GM12878 (cell line): ENCODE results near the gene KIF26A. TPM values are rescaled to one million over a fixed set of nuclear protein-coding genes. Genes with fewer than 3 reads are reported as not detected.

Experiments used
- ATAC-seq: fragments of 200-7000 bp; cut with Tn5 transposase; 3 replicates; pipeline ENCODE4 v1.9.1; 2020; ENCODE audit warnings: mild to moderate bottlenecking, moderate library complexity
- BruUV-seq: library from RNA; stranded (reverse); fragments of 400-500 nt; replicated peaks from 2 replicates; lab custom pipeline; 2021; lab: Mats Ljungman, UMichigan
- CTCF ChIA-PET: fragments of 300-600 bp; sonication (Branson Sonifier 250); formaldehyde crosslinking; extraction: SDS; loops from one replicate; lab custom pipeline; 2021; ENCODE audit warnings: inconsistent platforms; lab: Yijun Ruan, JAX
- POLR2A ChIA-PET: fragments of 350-600 bp; formaldehyde crosslinking; extraction: SDS; loops from one replicate; lab custom pipeline; 2021; ENCODE audit warnings: inconsistent platforms; lab: Charles Lee
- RAD21 ChIA-PET: fragments of 300-600 bp; sonication (Branson Sonifier 250); formaldehyde crosslinking; loops from one replicate; lab custom pipeline; 2023; ENCODE audit warnings: antibody characterized with exemption; ENCODE audit not compliant: unreplicated experiment; lab: Charles Lee
- SMC1A ChIA-PET: fragments of 300-600 bp; sonication (Branson Sonifier 250); formaldehyde crosslinking; loops from one replicate; lab custom pipeline; 2023; ENCODE audit not compliant: unreplicated experiment, uncharacterized antibody; lab: Charles Lee
- DNase-seq: peaks from one replicate; pipeline ENCODE4 v3.0.0-alpha.2; 2011; ENCODE audit warnings: low read depth, low spot score
- FAIRE-seq: peaks from 3 replicates; lab custom pipeline; 2011; peaks lifted over from hg19 to GRCh38; lab: Jason Lieb, UNC
- H2AFZ ChIP-seq: 2 replicates; pipeline ENCODE4 v1.6.0; 2011; ENCODE audit warnings: low read depth, low read length, control low read depth; ENCODE audit not compliant: control insufficient read depth
- H3K27ac ChIP-seq: 2 replicates; pipeline ENCODE4 v1.5.1; 2011; ENCODE audit warnings: control low read depth; ENCODE audit not compliant: control insufficient read depth, insufficient read depth
- H3K27me3 ChIP-seq, 2 experiments: replicated peaks in 1 of 2; 2 replicates each; pipeline versions ENCODE4 v1.6.0 to v1.6.1; 2011; ENCODE audit warnings: low read length in 1 of 2; ENCODE audit not compliant: control insufficient read depth in 2 of 2, insufficient read depth in 2 of 2
- H3K36me3 ChIP-seq, 2 experiments: 2 replicates each; pipeline ENCODE4 v1.5.1; 2011; ENCODE audit warnings: low read length in 1 of 2; ENCODE audit not compliant: control insufficient read depth in 2 of 2, insufficient read depth in 2 of 2
- H3K4me1 ChIP-seq: 2 replicates; pipeline ENCODE4 v1.6.1; 2011; ENCODE audit warnings: mild to moderate bottlenecking, low read length, moderate library complexity, mixed read lengths; ENCODE audit not compliant: control insufficient read depth, insufficient read depth
- H3K4me2 ChIP-seq: 2 replicates; pipeline ENCODE4 v1.6.0; 2011; ENCODE audit warnings: control low read depth; ENCODE audit not compliant: control insufficient read depth, insufficient read depth
- H3K4me3 ChIP-seq: fragments of 200-600 bp; sonication (generic); 2 replicates; pipeline ENCODE4 v1.5.1; 2016
- H3K79me2 ChIP-seq: 2 replicates; pipeline ENCODE4 v1.6.0; 2011; ENCODE audit warnings: low read length; ENCODE audit not compliant: control insufficient read depth, insufficient read depth
- H3K9ac ChIP-seq: 2 replicates; pipeline ENCODE4 v1.8.0; 2011; ENCODE audit warnings: low read length, control low read depth, mixed read lengths; ENCODE audit not compliant: control insufficient read depth, insufficient read depth
- H3K9me3 ChIP-seq: replicated peaks from 3 replicates; pipeline ENCODE4 v1.5.1; 2011; ENCODE audit warnings: mild to moderate bottlenecking, low read length; ENCODE audit not compliant: control insufficient read depth, insufficient read depth
- H4K20me1 ChIP-seq: 2 replicates; pipeline ENCODE4 v1.6.0; 2011; ENCODE audit not compliant: control insufficient read depth, insufficient read depth
- BMI1 ChIP-seq: fragments of 450-650 bp; IDR thresholded peaks from 2 replicates; pipeline ENCODE4 v1.6.1; 2016; ENCODE audit warnings: mild to moderate bottlenecking, moderate library complexity, borderline replicate concordance
- BRCA1 ChIP-seq: IDR thresholded peaks from 2 replicates; pipeline ENCODE4 v1.6.1; 2011; ENCODE audit warnings: low read depth, low read length, improper control_type of control experiment
- CBX3 ChIP-seq: fragments of 200-600 bp; sonication (generic); IDR thresholded peaks from 2 replicates; pipeline ENCODE4 v1.6.1; 2016; ENCODE audit warnings: low read depth, borderline replicate concordance
- CHD4 ChIP-seq: fragments of 200-600 bp; sonication (generic); IDR thresholded peaks from 2 replicates; pipeline ENCODE4 v1.6.1; 2016; ENCODE audit warnings: mild to moderate bottlenecking
- EED ChIP-seq: sonication (generic); IDR thresholded peaks from 2 replicates; pipeline ENCODE4 v1.6.1; 2016; ENCODE audit warnings: antibody characterized with exemption, low read depth
- FOXK2 ChIP-seq: fragments of 450-650 bp; IDR thresholded peaks from 2 replicates; pipeline ENCODE4 v1.6.1; 2017; ENCODE audit warnings: mild to moderate bottlenecking, moderate library complexity
- FOXM1 ChIP-seq: IDR thresholded peaks from 2 replicates; pipeline ENCODE4 v1.6.1; 2012; ENCODE audit warnings: low read depth, mild to moderate bottlenecking, inconsistent platforms, low read length, moderate library complexity
- MYB ChIP-seq: fragments of 150-350 bp; IDR thresholded peaks from 2 replicates; pipeline ENCODE4 v1.6.1; 2014; ENCODE audit warnings: mild to moderate bottlenecking, low read depth, low read length, borderline replicate concordance
- POLR2AphosphoS2 ChIP-seq: IDR thresholded peaks from 2 replicates; pipeline ENCODE4 v1.6.1; 2011; ENCODE audit warnings: low read depth, mild to moderate bottlenecking, low read length, improper control_type of control experiment, moderate library complexity
- SPI1 ChIP-seq: IDR thresholded peaks from 2 replicates; pipeline ENCODE4 v1.6.1; 2011; ENCODE audit warnings: low read depth, mild to moderate bottlenecking, low read length, moderate library complexity, borderline replicate concordance; ENCODE audit not compliant: insufficient read depth
- SREBF1 ChIP-seq: IDR thresholded peaks from 2 replicates; pipeline ENCODE4 v1.6.1; 2012; ENCODE audit warnings: mild to moderate bottlenecking, low read length
- SRF ChIP-seq, 2 experiments: IDR thresholded peaks; 2 replicates each; pipeline ENCODE4 v1.6.1; 2011; ENCODE audit warnings: low read depth in 2 of 2, low read length in 2 of 2, mild to moderate bottlenecking in 1 of 2, moderate library complexity in 1 of 2
- SUZ12 ChIP-seq: fragments of 200-600 bp; sonication (generic); IDR thresholded peaks from one replicate; pipeline ENCODE4 v1.6.1; 2018; ENCODE audit warnings: antibody characterized with exemption, mild to moderate bottlenecking; ENCODE audit not compliant: unreplicated experiment
- TARDBP ChIP-seq: IDR thresholded peaks from 2 replicates; pipeline ENCODE4 v1.6.1; 2016; ENCODE audit warnings: borderline replicate concordance
- WGBS: methylation state at CpG from one replicate; pipeline ENCODE4 v1.1.6; 2016; ENCODE audit warnings: low lambda C conversion rate; ENCODE audit not compliant: insufficient replicate concordance, insufficient coverage; ENCODE audit errors: missing lambda C conversion rate; 5-methylcytosine and 5-hydroxymethylcytosine counted together
- in situ Hi-C: fragments of 300-500 bp; cut with MboI; formaldehyde crosslinking; loops from 9 replicates; pipeline ENCODE4 v1.14.3; 2018; ENCODE audit warnings: mixed read lengths
- intact Hi-C: fragments of 100-400 bp; cut with micrococcal nuclease; formaldehyde crosslinking; loops from one replicate; pipeline ENCODE4 v1.14.2; 2022; ENCODE audit not compliant: unreplicated experiment
- polyA plus RNA-seq, 11 experiments: library from polyadenylated mRNA; depleted of rRNA in 4 of 11; unstranded in 6 of 11; stranded (reverse) in 5 of 11; fragments of >200 nt; fragmentation: Nextera tagmentation in 4 of 11; fragmentation: Illumina TruSeq in 1 of 11; extraction: Ambion mirVana in 4 of 11; extraction: Trizol in 1 of 11; gene quantifications; 1 replicate in 1 of 11; 2 replicates in 10 of 11; pipeline versions ENCODE4 v1.2.1 to v1.2.3, GENCODE V29; 2011 to 2016; ENCODE audit warnings: inconsistent platforms in 2 of 11, missing spikeins in 2 of 11, low read depth in 1 of 11
- total RNA-seq, 4 experiments: library from RNA; depleted of rRNA in 3 of 4; stranded (reverse); fragments of >200 nt in 3 of 4; fragmentation: Illumina TruSeq in 1 of 4; extraction: Trizol in 1 of 4; gene quantifications; 2 replicates each; pipeline versions ENCODE4 v1.2.1 to v1.2.3, GENCODE V29; 2013 to 2021
- TF ChIP-seq, protein P1 (sequence below): fragments of 450-650 bp; IDR thresholded peaks from 2 replicates; pipeline ENCODE4 v1.6.1; 2017; ENCODE audit warnings: mild to moderate bottlenecking

The KIF26A gene
- total and polyA plus RNA-seq, 10 of the 15 experiments (the other 5 are each of a cell fraction or from before 2014, with no cell fraction given) = 0.05 TPM; not detected in 9

- FAIRE-seq (no peak), ATAC-seq (no peak), DNase-seq (no peak)
- BruUV-seq = no TSS peak
- H3K27ac ChIP-seq = no peak overlapping the region
- ChIA-PET SMC1A (no interaction called here), CTCF (no interaction called here), RAD21 (no interaction called here), POLR2A (no interaction called here)
- 55% methylated on average over 20 of the region's 27 CpGs for WGBS
- H3K36me3 ChIP-seq = no peaks in the 10 kb centered on the region
- H3K79me2 ChIP-seq = no peaks in the 10 kb centered on the region
- no peak overlapping the region for H3K9ac ChIP-seq
- in situ Hi-C loops = no loop called here
- no peaks in the 10 kb centered on the region for H3K4me1 ChIP-seq
- no peaks in the 10 kb centered on the region for H3K27me3 ChIP-seq
- intact Hi-C loops = no loop called here
- no peak overlapping the region for H2AFZ ChIP-seq
- no peaks in the 10 kb centered on the region for H3K9me3 ChIP-seq
- H3K4me3 ChIP-seq = no peak overlapping the region
- TF ChIP-seq CHD4 = no peak
- no peak for TF ChIP-seq SUZ12
- TF ChIP-seq SPI1 = no peak
- TF ChIP-seq SREBF1 = no peak
- TF ChIP-seq MYB = no peak
- TF ChIP-seq FOXK2 = no peak
- H3K4me2 ChIP-seq = no peak overlapping the region
- H4K20me1 ChIP-seq = no peaks in the 10 kb centered on the region
Observed at GRCh38 chr14:104105071-104105821, 33.1 kb upstream of the KIF26A start.

GRCh38 chr14:104105822-104106470 is 32.4 kb upstream of the KIF26A start:
- H3K79me2 ChIP-seq = no peaks in the 10 kb centered on the region
- BruUV-seq = no TSS peak
- no peaks in the 10 kb centered on the region for H4K20me1 ChIP-seq
- FAIRE-seq (no peak), ATAC-seq (no peak), DNase-seq (no peak)
- in situ Hi-C loops = no loop called here
- ChIA-PET RAD21 (no interaction called here), CTCF (no interaction called here), SMC1A (no interaction called here), POLR2A (no interaction called here)
- H3K4me2 ChIP-seq = no peak overlapping the region
- WGBS = 22% methylated on average over 16 of the region's 18 CpGs
- intact Hi-C loops = no loop called here
- H3K36me3 ChIP-seq = no peaks in the 10 kb centered on the region
- no peaks in the 10 kb centered on the region for H3K27me3 ChIP-seq
- H3K9ac ChIP-seq = no peak overlapping the region
- no peak overlapping the region for H3K27ac ChIP-seq
- no peak overlapping the region for H2AFZ ChIP-seq
- no peak overlapping the region for H3K4me3 ChIP-seq
- H3K4me1 ChIP-seq = no peaks in the 10 kb centered on the region
- no peaks in the 10 kb centered on the region for H3K9me3 ChIP-seq
- TF ChIP-seq CBX3 = no peak
- no peak for TF ChIP-seq BMI1
- TF ChIP-seq, protein P1, sequence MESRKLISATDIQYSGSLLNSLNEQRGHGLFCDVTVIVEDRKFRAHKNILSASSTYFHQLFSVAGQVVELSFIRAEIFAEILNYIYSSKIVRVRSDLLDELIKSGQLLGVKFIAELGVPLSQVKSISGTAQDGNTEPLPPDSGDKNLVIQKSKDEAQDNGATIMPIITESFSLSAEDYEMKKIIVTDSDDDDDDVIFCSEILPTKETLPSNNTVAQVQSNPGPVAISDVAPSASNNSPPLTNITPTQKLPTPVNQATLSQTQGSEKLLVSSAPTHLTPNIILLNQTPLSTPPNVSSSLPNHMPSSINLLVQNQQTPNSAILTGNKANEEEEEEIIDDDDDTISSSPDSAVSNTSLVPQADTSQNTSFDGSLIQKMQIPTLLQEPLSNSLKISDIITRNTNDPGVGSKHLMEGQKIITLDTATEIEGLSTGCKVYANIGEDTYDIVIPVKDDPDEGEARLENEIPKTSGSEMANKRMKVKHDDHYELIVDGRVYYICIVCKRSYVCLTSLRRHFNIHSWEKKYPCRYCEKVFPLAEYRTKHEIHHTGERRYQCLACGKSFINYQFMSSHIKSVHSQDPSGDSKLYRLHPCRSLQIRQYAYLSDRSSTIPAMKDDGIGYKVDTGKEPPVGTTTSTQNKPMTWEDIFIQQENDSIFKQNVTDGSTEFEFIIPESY = no peak
- TF ChIP-seq POLR2AphosphoS2 = no peak
- TF ChIP-seq TARDBP = no peak
- no peak for TF ChIP-seq EED
- no peak for TF ChIP-seq SRF (IDR thresholded peaks at IDR 0.05; ENCODE audit: low read depth in 2 of 2, low read length in 2 of 2)
- TF ChIP-seq FOXM1 = no peak
- no peak for TF ChIP-seq BRCA1
